HEK293 (cell line): Measurements from ENCODE around the gene SMS.

Experiments used
- CTCF ChIA-PET: fragments of 350-600 bp; formaldehyde crosslinking; extraction: SDS; loops from one replicate; lab custom pipeline; 2021; ENCODE audit warnings: antibody characterized with exemption; lab: Yijun Ruan, JAX
- POLR2A ChIA-PET: fragments of 300-600 bp; formaldehyde crosslinking; extraction: SDS; loops from one replicate; lab custom pipeline; 2020; ENCODE audit warnings: antibody characterized with exemption, inconsistent platforms; lab: Yijun Ruan, JAX
- H3K27ac ChIP-seq: fragments of 200-500 bp; sonication (Bioruptor generic); 2 replicates; pipeline ENCODE4 v1.5.1; 2014; ENCODE audit warnings: low read depth, low read length, control low read depth, inconsistent platforms; ENCODE audit errors: extremely low read depth
- H3K36me3 ChIP-seq, 2 experiments: fragments of 200-500 bp in 1 of 2; sonication (Bioruptor generic) in 1 of 2; 1 replicate in 1 of 2; 2 replicates in 1 of 2; pipeline ENCODE4 v1.5.1; 2014 to 2017; ENCODE audit warnings: inconsistent platforms in 2 of 2, low read length in 2 of 2; ENCODE audit not compliant: control insufficient read depth in 2 of 2, insufficient read depth in 1 of 2
- H3K4me1 ChIP-seq: fragments of 200-500 bp; sonication (Bioruptor generic); 2 replicates; pipeline ENCODE4 v1.5.1; 2014; ENCODE audit warnings: mild to moderate bottlenecking, low read length, inconsistent platforms; ENCODE audit not compliant: control insufficient read depth, insufficient read depth
- H3K4me3 ChIP-seq: 2 replicates; pipeline ENCODE4 v1.5.1; 2011; ENCODE audit warnings: low read depth, mild to moderate bottlenecking, control low read depth, low read length, moderate library complexity
- H3K9me3 ChIP-seq: fragments of 200-500 bp; sonication (Bioruptor generic); 2 replicates; pipeline ENCODE4 v1.5.1; 2014; ENCODE audit warnings: low read depth, low read length, inconsistent platforms; ENCODE audit not compliant: control insufficient read depth, insufficient read depth
- EGR2 ChIP-seq: fragments of 450-650 bp; formaldehyde crosslinking; IDR thresholded peaks from 2 replicates; pipeline ENCODE4 v1.5.1; 2016; ENCODE audit warnings: low read depth, missing biosample characterization, missing genetic modification characterization
- MEIS1 ChIP-seq: sonication (generic); formaldehyde crosslinking; IDR thresholded peaks from 2 replicates; pipeline ENCODE4 v1.8.1; 2022; ENCODE audit warnings: missing genetic modification reagents, mild to moderate bottlenecking, borderline replicate concordance
- PRDM10 ChIP-seq: fragments of 450-650 bp; formaldehyde crosslinking; IDR thresholded peaks from 2 replicates; pipeline ENCODE4 v1.5.1; 2016; ENCODE audit warnings: missing biosample characterization, missing genetic modification characterization
- PRDM2 ChIP-seq: fragments of 450-650 bp; formaldehyde crosslinking; IDR thresholded peaks from 2 replicates; pipeline ENCODE4 v1.5.1; 2016; ENCODE audit warnings: missing biosample characterization, missing genetic modification characterization, borderline replicate concordance
- SCRT2 ChIP-seq: fragments of 450-650 bp; formaldehyde crosslinking; IDR thresholded peaks from 2 replicates; pipeline ENCODE4 v1.5.1; 2016; ENCODE audit warnings: missing biosample characterization, missing genetic modification characterization
- ZBTB48 ChIP-seq: fragments of 450-650 bp; formaldehyde crosslinking; IDR thresholded peaks from 2 replicates; pipeline ENCODE4 v1.5.1; 2016; ENCODE audit warnings: missing biosample characterization, missing genetic modification characterization
- ZNF18 ChIP-seq: fragments of 450-650 bp; formaldehyde crosslinking; IDR thresholded peaks from 2 replicates; pipeline ENCODE4 v1.5.1; 2016; ENCODE audit warnings: missing biosample characterization, missing genetic modification characterization
- ZNF324 ChIP-seq: fragments of 450-650 bp; formaldehyde crosslinking; IDR thresholded peaks from 2 replicates; pipeline ENCODE4 v1.5.1; 2016; ENCODE audit warnings: missing biosample characterization, missing genetic modification characterization
- ZNF394 ChIP-seq: fragments of 450-650 bp; formaldehyde crosslinking; IDR thresholded peaks from 2 replicates; pipeline ENCODE4 v1.5.1; 2016; ENCODE audit warnings: missing biosample characterization, missing genetic modification characterization, mild to moderate bottlenecking, moderate library complexity, borderline replicate concordance
- ZNF629 ChIP-seq: fragments of 450-650 bp; formaldehyde crosslinking; IDR thresholded peaks from 2 replicates; pipeline ENCODE4 v1.5.1; 2017; ENCODE audit warnings: missing biosample characterization, missing genetic modification characterization
- ZSCAN30 ChIP-seq: fragments of 450-650 bp; IDR thresholded peaks from 2 replicates; pipeline ENCODE4 v1.5.1; 2018; ENCODE audit warnings: missing biosample characterization, mild to moderate bottlenecking, missing genetic modification characterization, moderate library complexity
- ZXDB ChIP-seq: fragments of 450-650 bp; formaldehyde crosslinking; IDR thresholded peaks from 2 replicates; pipeline ENCODE4 v1.5.1; 2016; ENCODE audit warnings: missing biosample characterization, missing genetic modification characterization
- TF ChIP-seq, protein P1 (sequence below): fragments of 450-650 bp; formaldehyde crosslinking; IDR thresholded peaks from 2 replicates; pipeline ENCODE4 v1.5.1; 2016; ENCODE audit warnings: missing biosample characterization, missing genetic modification characterization, borderline replicate concordance

SMS gene

DNA sequence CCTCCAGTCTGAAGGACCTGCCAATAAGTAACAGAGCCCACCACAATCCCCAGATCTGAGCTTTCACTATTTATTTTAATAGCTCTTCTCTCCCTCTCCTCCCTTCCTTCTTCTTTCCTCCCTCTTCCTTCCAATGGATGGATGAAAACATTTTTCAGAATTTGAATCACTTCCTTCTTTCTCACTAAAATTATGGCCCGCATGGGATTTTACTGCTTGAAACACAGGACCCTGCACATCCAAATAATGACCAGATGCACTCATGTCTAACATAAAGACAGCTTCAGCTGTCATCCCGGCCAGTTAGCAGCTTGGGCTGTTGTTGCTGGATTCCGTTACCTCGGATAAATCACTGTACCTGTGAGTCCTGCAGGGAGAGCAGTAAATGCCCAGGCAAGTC is 86.2 kb downstream of the SMS start (continued):
- no peak for TF ChIP-seq ZNF18
- TF ChIP-seq SCRT2 (tag by site-specific recombination) = no peak

DNA sequence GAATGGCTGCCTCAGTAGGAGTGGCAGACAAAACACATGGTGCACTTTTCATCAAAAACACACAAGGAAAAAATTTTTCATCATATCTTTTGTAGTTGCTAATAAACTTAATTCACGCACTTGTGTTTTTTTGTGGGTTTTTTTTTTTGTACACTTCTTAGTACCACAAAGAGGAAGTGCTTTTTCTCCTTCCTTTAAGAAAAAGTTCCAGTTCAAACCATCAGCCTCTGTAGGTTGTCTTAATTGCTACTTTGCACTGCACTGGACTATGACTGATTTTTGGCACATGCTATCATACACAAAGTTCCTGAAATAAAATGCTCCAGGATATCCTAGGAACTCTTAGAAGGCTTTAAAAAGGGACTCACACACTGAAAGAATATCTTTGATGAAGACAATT is 91.6 kb downstream of the SMS start, which contains the start of gene PHEX:
PHEX (plus strand) TSS at position 242 of the 400 bp plus-strand sequence. CDS start 681 bp downstream, outside the sequence.
- no peaks in the 10 kb centered on the region for H3K36me3 ChIP-seq
- CTCF ChIA-PET = no interaction called here
- no peak within 1 kb of the TSS for H3K4me3 ChIP-seq
- H3K4me1 ChIP-seq = 0 out of 2 replicates have a peak, but pooled peaks cover 2% of the 10 kb centered on the region
- TF ChIP-seq ZNF394 (tag by site-specific recombination) (no peak), MEIS1 (CRISPR knock-in tag) (no peak), PRDM2 (no peak), EGR2 (tag by site-specific recombination) (no peak), ZNF324 (tag by site-specific recombination) (no peak), ZSCAN30 (tag by site-specific recombination) (no peak), ZNF629 (tag by site-specific recombination) (no peak), ZBTB48 (tag by site-specific recombination) (no peak), ZXDB (no peak), PRDM10 (tag by site-specific recombination) (no peak)
- TF ChIP-seq, protein P1, sequence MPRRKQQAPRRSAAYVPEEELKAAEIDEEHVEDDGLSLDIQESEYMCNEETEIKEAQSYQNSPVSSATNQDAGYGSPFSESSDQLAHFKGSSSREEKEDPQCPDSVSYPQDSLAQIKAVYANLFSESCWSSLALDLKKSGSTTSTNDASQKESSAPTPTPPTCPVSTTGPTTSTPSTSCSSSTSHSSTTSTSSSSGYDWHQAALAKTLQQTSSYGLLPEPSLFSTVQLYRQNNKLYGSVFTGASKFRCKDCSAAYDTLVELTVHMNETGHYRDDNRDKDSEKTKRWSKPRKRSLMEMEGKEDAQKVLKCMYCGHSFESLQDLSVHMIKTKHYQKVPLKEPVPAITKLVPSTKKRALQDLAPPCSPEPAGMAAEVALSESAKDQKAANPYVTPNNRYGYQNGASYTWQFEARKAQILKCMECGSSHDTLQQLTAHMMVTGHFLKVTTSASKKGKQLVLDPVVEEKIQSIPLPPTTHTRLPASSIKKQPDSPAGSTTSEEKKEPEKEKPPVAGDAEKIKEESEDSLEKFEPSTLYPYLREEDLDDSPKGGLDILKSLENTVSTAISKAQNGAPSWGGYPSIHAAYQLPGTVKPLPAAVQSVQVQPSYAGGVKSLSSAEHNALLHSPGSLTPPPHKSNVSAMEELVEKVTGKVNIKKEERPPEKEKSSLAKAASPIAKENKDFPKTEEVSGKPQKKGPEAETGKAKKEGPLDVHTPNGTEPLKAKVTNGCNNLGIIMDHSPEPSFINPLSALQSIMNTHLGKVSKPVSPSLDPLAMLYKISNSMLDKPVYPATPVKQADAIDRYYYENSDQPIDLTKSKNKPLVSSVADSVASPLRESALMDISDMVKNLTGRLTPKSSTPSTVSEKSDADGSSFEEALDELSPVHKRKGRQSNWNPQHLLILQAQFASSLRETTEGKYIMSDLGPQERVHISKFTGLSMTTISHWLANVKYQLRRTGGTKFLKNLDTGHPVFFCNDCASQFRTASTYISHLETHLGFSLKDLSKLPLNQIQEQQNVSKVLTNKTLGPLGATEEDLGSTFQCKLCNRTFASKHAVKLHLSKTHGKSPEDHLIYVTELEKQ (tag by site-specific recombination) = no peak
- TF ChIP-seq, all 188 proteins: peak for 0
- POLR2A ChIA-PET = no interaction called here
- Histone ChIP-seq H3K9me3 (no peaks in the 10 kb centered on the region), H3K27ac (no peak within 1 kb of the TSS)
